Measurements from ENCODE around the gene CAMK1D.

Gene CAMK1D

GRCh38 chr10:12420530-12421120, 71.3 kb downstream of the CAMK1D start:
- no peak for DNase-seq
- H3K27me3 ChIP-seq (replicated peaks; ENCODE audit: control insufficient read depth, insufficient read depth, low read length, poor library complexity, severe bottlenecking), result no peaks in the 10 kb centered on the region
- H3K4me1 ChIP-seq (ENCODE audit: control insufficient read depth, insufficient read depth, low read length, poor library complexity, severe bottlenecking), result no peaks in the 10 kb centered on the region
- no peak overlapping the region for H3K27ac ChIP-seq (ENCODE audit: insufficient read depth, low read length, poor library complexity, severe bottlenecking)
- no peak overlapping the region for H3K4me3 ChIP-seq (ENCODE audit: insufficient read depth, low read depth, low read length, poor library complexity, severe bottlenecking)
- H3K36me3 ChIP-seq (ENCODE audit: control insufficient read depth, insufficient read depth, low read length), result no peaks in the 10 kb centered on the region
- H3K9me3 ChIP-seq (ENCODE audit: control insufficient read depth, low read length), result no peaks in the 10 kb centered on the region

GRCh38 chr10:12422189-12422588, 72.8 kb downstream of the CAMK1D start:
- Histone ChIP-seq H3K36me3 (ENCODE audit: control insufficient read depth, insufficient read depth, low read length) (no peaks in the 10 kb centered on the region), H3K27me3 (replicated peaks; ENCODE audit: control insufficient read depth, insufficient read depth, low read length, poor library complexity, severe bottlenecking) (no peaks in the 10 kb centered on the region), H3K9me3 (ENCODE audit: control insufficient read depth, low read length) (no peaks in the 10 kb centered on the region), H3K4me3 (ENCODE audit: insufficient read depth, low read depth, low read length, poor library complexity, severe bottlenecking) (no peak overlapping the region), H3K4me1 (ENCODE audit: control insufficient read depth, insufficient read depth, low read length, poor library complexity, severe bottlenecking) (no peaks in the 10 kb centered on the region), H3K27ac (ENCODE audit: insufficient read depth, low read length, poor library complexity, severe bottlenecking) (no peak overlapping the region)
- no peak for DNase-seq

GRCh38 chr10:12423896-12424295, 74.5 kb downstream of the CAMK1D start:
- H3K27me3 ChIP-seq (replicated peaks; ENCODE audit: control insufficient read depth, insufficient read depth, low read length, poor library complexity, severe bottlenecking), result no peaks in the 10 kb centered on the region

GRCh38 chr10:12427276-12427675, 77.9 kb downstream of the CAMK1D start:
- Histone ChIP-seq H3K4me1 (ENCODE audit: control insufficient read depth, insufficient read depth, low read length, poor library complexity, severe bottlenecking) (no peaks in the 10 kb centered on the region), H3K4me3 (ENCODE audit: insufficient read depth, low read depth, low read length, poor library complexity, severe bottlenecking) (no peak overlapping the region)
- DNase-seq, result no peak

More at GRCh38 chr10:12423896-12424295, 74.5 kb downstream of the CAMK1D start:
- H3K27ac ChIP-seq (ENCODE audit: insufficient read depth, low read length, poor library complexity, severe bottlenecking), result no peak overlapping the region
- H3K36me3 ChIP-seq (ENCODE audit: control insufficient read depth, insufficient read depth, low read length), result no peaks in the 10 kb centered on the region
- H3K9me3 ChIP-seq (ENCODE audit: control insufficient read depth, low read length), result no peaks in the 10 kb centered on the region
- DNase-seq, result no peak
- H3K4me3 ChIP-seq (ENCODE audit: insufficient read depth, low read depth, low read length, poor library complexity, severe bottlenecking), result no peak overlapping the region
- no peaks in the 10 kb centered on the region for H3K4me1 ChIP-seq (ENCODE audit: control insufficient read depth, insufficient read depth, low read length, poor library complexity, severe bottlenecking)

DNA sequence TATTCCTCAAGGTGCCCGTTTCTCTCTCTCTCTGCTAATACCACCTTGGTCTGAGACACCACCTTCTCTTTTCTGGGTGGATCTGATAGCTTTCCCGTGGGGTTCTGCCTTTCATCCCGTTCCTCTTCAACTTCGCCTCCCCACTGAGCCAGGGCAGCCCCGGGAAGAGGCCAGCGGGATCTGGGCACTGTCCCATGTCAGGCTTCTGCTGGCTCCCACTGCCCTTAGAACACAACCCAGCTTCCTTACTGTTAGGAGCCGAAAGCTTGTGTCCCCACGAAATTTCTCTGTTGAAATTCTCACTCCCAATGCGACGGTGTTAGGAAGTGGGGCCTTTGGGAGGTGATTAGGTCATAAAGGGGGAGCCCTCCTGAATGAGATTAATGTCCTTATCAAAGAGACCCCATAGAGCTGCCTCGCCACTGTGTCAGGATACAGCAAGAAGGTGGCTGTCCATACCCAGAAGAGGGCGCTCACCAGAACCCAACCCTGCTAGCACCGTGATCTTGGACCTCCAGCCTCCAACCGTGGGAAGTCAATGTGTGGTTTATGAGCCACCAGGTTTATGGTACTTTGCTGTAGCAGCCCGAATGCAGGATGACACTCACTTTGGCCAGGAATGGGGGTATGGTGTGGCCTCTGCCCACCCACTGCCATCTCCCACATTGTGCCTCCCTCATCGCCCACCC, 79.2 kb downstream of the CAMK1D start:
- no peak overlapping the region for H3K27ac ChIP-seq (ENCODE audit: insufficient read depth, low read length, poor library complexity, severe bottlenecking)
- no peaks in the 10 kb centered on the region for H3K4me1 ChIP-seq (ENCODE audit: control insufficient read depth, insufficient read depth, low read length, poor library complexity, severe bottlenecking)
- no peak for DNase-seq
- H3K27me3 ChIP-seq (replicated peaks; ENCODE audit: control insufficient read depth, insufficient read depth, low read length, poor library complexity, severe bottlenecking), result no peaks in the 10 kb centered on the region
- H3K9me3 ChIP-seq (ENCODE audit: control insufficient read depth, low read length), result no peaks in the 10 kb centered on the region
- H3K4me3 ChIP-seq (ENCODE audit: insufficient read depth, low read depth, low read length, poor library complexity, severe bottlenecking), result no peak overlapping the region
- no peaks in the 10 kb centered on the region for H3K36me3 ChIP-seq (ENCODE audit: control insufficient read depth, insufficient read depth, low read length)

More at GRCh38 chr10:12427276-12427675, 77.9 kb downstream of the CAMK1D start:
- no peaks in the 10 kb centered on the region for H3K27me3 ChIP-seq (replicated peaks; ENCODE audit: control insufficient read depth, insufficient read depth, low read length, poor library complexity, severe bottlenecking)
- H3K36me3 ChIP-seq (ENCODE audit: control insufficient read depth, insufficient read depth, low read length), result no peaks in the 10 kb centered on the region
- H3K9me3 ChIP-seq (ENCODE audit: control insufficient read depth, low read length), result no peaks in the 10 kb centered on the region
- H3K27ac ChIP-seq (ENCODE audit: insufficient read depth, low read length, poor library complexity, severe bottlenecking), result no peak overlapping the region

GRCh38 chr10:12430406-12430982, 81.1 kb downstream of the CAMK1D start:
- H3K4me1 ChIP-seq (ENCODE audit: control insufficient read depth, insufficient read depth, low read length, poor library complexity, severe bottlenecking), result no peaks in the 10 kb centered on the region
- H3K36me3 ChIP-seq (ENCODE audit: control insufficient read depth, insufficient read depth, low read length), result no peaks in the 10 kb centered on the region
- no peaks in the 10 kb centered on the region for H3K9me3 ChIP-seq (ENCODE audit: control insufficient read depth, low read length)
- no peak overlapping the region for H3K4me3 ChIP-seq (ENCODE audit: insufficient read depth, low read depth, low read length, poor library complexity, severe bottlenecking)
- DNase-seq, result no peak
- no peaks in the 10 kb centered on the region for H3K27me3 ChIP-seq (replicated peaks; ENCODE audit: control insufficient read depth, insufficient read depth, low read length, poor library complexity, severe bottlenecking)
- no peak overlapping the region for H3K27ac ChIP-seq (ENCODE audit: insufficient read depth, low read length, poor library complexity, severe bottlenecking)

- Histone ChIP-seq H3K4me1 (ENCODE audit: control insufficient read depth, insufficient read depth, low read length, poor library complexity, severe bottlenecking) (no peaks in the 10 kb centered on the region), H3K27ac (ENCODE audit: insufficient read depth, low read length, poor library complexity, severe bottlenecking) (no peak overlapping the region), H3K27me3 (replicated peaks; ENCODE audit: control insufficient read depth, insufficient read depth, low read length, poor library complexity, severe bottlenecking) (no peaks in the 10 kb centered on the region)
These were observed 82.1 kb downstream of the CAMK1D start for GRCh38 chr10:12431151-12432101.

DNA sequence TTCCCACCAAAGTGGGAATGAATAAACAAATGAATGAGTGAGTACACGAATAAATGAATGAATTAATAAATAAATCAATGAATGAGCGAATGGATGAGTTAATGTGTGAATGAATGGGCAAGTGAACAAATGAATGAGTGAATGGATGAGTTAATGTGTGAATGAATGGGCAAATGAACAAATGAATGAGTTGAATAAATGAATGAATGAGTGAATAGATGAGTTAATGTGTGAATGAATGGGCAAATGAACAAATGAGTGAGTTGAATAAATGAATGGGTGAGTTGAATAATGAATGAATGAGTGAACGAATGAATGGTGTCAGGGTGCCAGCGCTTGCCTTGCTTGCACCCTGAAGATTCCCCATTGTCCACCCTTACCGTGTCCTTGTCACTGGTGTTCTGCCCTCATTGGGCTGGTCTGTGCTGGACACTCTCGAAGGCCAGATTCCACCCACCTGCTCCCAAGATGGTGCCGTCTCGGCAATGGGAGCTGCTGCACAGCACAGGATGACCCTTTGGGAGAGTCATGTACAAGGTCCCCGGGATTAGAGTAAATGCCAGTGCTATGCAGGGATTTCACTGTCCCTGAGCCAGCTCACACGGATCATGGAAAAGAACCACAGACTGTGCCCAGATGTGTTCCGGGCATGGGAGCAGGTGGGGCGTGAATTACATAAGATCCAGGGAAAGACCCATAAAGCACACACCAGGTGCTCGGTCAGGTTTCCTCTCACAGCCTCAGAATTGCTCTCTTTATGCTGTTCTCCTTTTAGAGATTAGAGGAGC, 83.2 kb downstream of the CAMK1D start:
- DNase-seq, result no peak

More at GRCh38 chr10:12431151-12432101, 82.1 kb downstream of the CAMK1D start:
- no peaks in the 10 kb centered on the region for H3K9me3 ChIP-seq (ENCODE audit: control insufficient read depth, low read length)
- H3K36me3 ChIP-seq (ENCODE audit: control insufficient read depth, insufficient read depth, low read length), result no peaks in the 10 kb centered on the region
- no peak for DNase-seq
- H3K4me3 ChIP-seq (ENCODE audit: insufficient read depth, low read depth, low read length, poor library complexity, severe bottlenecking), result no peak overlapping the region

GRCh38 chr10:12434277-12434676, 84.9 kb downstream of the CAMK1D start:
- Histone ChIP-seq H3K4me3 (ENCODE audit: insufficient read depth, low read depth, low read length, poor library complexity, severe bottlenecking) (no peak overlapping the region), H3K27ac (ENCODE audit: insufficient read depth, low read length, poor library complexity, severe bottlenecking) (no peak overlapping the region), H3K36me3 (ENCODE audit: control insufficient read depth, insufficient read depth, low read length) (no peaks in the 10 kb centered on the region), H3K4me1 (ENCODE audit: control insufficient read depth, insufficient read depth, low read length, poor library complexity, severe bottlenecking) (no peaks in the 10 kb centered on the region), H3K27me3 (replicated peaks; ENCODE audit: control insufficient read depth, insufficient read depth, low read length, poor library complexity, severe bottlenecking) (no peaks in the 10 kb centered on the region), H3K9me3 (ENCODE audit: control insufficient read depth, low read length) (no peaks in the 10 kb centered on the region)
- DNase-seq, result no peak

More for the DNA sequence above, 83.2 kb downstream of the CAMK1D start:
- H3K4me1 ChIP-seq (ENCODE audit: control insufficient read depth, insufficient read depth, low read length, poor library complexity, severe bottlenecking), result no peaks in the 10 kb centered on the region
- no peak overlapping the region for H3K4me3 ChIP-seq (ENCODE audit: insufficient read depth, low read depth, low read length, poor library complexity, severe bottlenecking)
- H3K27me3 ChIP-seq (replicated peaks; ENCODE audit: control insufficient read depth, insufficient read depth, low read length, poor library complexity, severe bottlenecking), result no peaks in the 10 kb centered on the region
- H3K9me3 ChIP-seq (ENCODE audit: control insufficient read depth, low read length), result no peaks in the 10 kb centered on the region
- H3K36me3 ChIP-seq (ENCODE audit: control insufficient read depth, insufficient read depth, low read length), result no peaks in the 10 kb centered on the region
- no peak overlapping the region for H3K27ac ChIP-seq (ENCODE audit: insufficient read depth, low read length, poor library complexity, severe bottlenecking)

Data from effector memory CD4-positive, alpha-beta T cell (primary cell).